Activated CD4-positive, alpha-beta memory T cell treated with anti-CD3 and anti-CD28 coated beads, Interleukin-2, amount 10 ng/mL, durations not matched to agents 7 days and 5 days (primary cell): Measurements from ENCODE around the gene MYO9B. TPM values are rescaled to one million over a fixed set of nuclear protein-coding genes. Genes with fewer than 3 reads are reported as not detected.

Experiments used
- CTCF ChIA-PET: fragments of 350-600 bp; sonication (Branson Sonifier 250); formaldehyde crosslinking; loops from one replicate; lab custom pipeline; 2021; ENCODE audit warnings: antibody characterized with exemption, inconsistent platforms; lab: Charles Lee
- POLR2A ChIA-PET: fragments of 350-600 bp; sonication (Branson Sonifier 250); formaldehyde crosslinking; loops from one replicate; lab custom pipeline; 2021; ENCODE audit warnings: antibody characterized with exemption; lab: Charles Lee
- DNase-seq: peaks from one replicate; pipeline ENCODE4 v3.0.0-alpha.2; 2020
- H3K27ac Mint-ChIP-seq: one replicate; pipeline ENCODE4 v1.8.0; 2021; ENCODE audit warnings: mild to moderate bottlenecking, mixed read lengths
- H3K27me3 Mint-ChIP-seq: one replicate; pipeline ENCODE4 v1.8.0; 2021; ENCODE audit warnings: mixed read lengths
- H3K36me3 Mint-ChIP-seq: one replicate; pipeline ENCODE4 v1.8.0; 2021; ENCODE audit warnings: low read depth, mixed read lengths
- H3K4me1 Mint-ChIP-seq: one replicate; pipeline ENCODE4 v1.8.0; 2021; ENCODE audit warnings: mixed read lengths
- H3K4me3 Mint-ChIP-seq: one replicate; pipeline ENCODE4 v1.8.0; 2021; ENCODE audit warnings: mild to moderate bottlenecking, mixed read lengths
- H3K9me3 Mint-ChIP-seq: one replicate; pipeline ENCODE4 v1.8.0; 2021; ENCODE audit warnings: mixed read lengths
- total RNA-seq, 2 experiments: library from RNA; stranded (reverse); gene quantifications; one replicate each; pipeline ENCODE4 v1.2.3, GENCODE V29; 2021

MYO9B gene
- total RNA-seq, 2 experiments from 2014 or later = 190 to 203 TPM

DNA sequence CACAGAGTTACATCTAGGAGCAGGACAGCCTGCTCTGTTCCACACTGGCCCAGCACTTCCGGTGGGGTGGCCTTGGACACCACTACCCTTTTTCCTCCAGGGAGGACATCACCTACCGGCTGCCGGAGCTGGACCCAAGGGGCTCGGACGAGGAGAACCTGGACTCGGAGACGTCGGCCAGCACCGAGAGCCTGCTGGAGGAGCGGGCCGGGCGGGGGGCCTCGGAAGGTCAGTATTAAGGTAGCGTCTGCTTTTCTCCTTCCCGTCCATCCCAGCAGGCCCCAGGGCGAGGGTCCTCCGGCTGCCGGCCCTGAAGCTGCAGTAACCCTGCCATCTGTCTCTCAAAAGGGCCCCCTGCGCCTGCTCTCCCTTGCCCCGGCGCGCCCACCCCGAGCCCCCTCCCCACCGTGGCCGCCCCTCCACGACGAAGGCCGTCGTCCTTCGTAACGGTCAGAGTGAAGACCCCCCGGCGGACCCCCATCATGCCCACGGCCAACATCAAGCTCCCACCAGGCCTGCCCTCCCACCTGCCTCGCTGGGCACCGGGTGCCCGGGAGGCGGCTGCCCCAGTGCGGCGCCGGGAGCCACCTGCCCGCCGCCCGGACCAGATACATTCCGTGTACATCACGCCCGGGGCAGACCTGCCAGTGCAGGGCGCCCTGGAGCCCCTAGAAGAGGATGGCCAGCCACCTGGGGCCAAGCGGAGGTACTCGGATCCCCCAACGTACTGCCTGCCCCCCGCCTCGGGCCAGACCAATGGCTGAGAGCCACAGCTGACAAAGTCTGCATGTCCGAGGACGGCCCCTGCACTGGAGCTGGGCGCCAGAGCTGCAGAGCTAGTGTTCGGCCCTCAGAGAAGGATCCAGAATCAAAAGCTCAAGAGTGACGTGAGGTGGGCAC is 136.2 kb downstream of the MYO9B start:
- no peak for DNase-seq
- Mint-ChIP-seq H3K27me3 (no peaks in the 10 kb centered on the region), H3K36me3 (peaks cover 48% of the 10 kb centered on the region), H3K9me3 (no peaks in the 10 kb centered on the region), H3K4me3 (no peak overlapping the region), H3K4me1 (peaks cover 32% of the 10 kb centered on the region), H3K27ac (no peak overlapping the region)
- ChIA-PET POLR2A (no interaction called here), CTCF (no interaction called here)

GRCh38 chr19:17213334-17213733 is 137.8 kb downstream of the MYO9B start:
- Mint-ChIP-seq H3K36me3 (peaks cover 55% of the 10 kb centered on the region), H3K27me3 (no peaks in the 10 kb centered on the region), H3K27ac (no peak overlapping the region), H3K4me3 (no peak overlapping the region), H3K9me3 (no peaks in the 10 kb centered on the region), H3K4me1 (peaks cover 33% of the 10 kb centered on the region)
- DNase-seq = no peak
- POLR2A ChIA-PET = no interaction called here
- CTCF ChIA-PET = no interaction called here

DNA sequence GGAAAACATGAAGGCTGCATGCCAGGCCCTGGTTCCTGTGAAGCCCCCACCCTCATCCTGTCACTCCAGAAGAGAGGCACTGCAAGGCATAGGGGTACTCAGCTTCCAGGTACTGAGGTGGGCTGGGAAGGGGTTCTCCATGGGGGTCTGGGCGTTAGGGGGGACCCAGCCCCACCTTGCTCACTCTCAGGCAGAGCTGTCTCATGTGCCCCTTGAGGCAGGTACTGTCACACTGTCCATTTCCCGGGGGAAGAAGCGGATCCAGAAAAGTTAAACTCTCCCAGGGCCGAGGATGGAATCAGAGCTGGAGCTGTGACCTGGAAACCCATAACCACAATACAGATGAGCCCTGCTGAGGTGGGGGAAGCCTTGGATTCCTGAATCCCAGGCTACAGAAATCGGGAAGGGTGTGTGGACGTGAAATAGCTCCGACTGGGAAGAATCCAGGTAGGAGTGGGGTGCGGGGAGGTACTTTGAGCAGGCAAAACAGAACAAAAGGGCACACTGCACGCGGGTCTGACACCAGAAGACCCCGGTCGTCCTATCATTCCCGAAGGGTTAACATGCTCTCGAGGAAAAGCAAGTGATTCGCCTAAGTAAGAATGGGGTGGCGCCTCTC is 139.0 kb downstream of the MYO9B start:
- Mint-ChIP-seq H3K27me3 (no peaks in the 10 kb centered on the region), H3K4me1 (peaks cover 27% of the 10 kb centered on the region), H3K9me3 (no peaks in the 10 kb centered on the region), H3K36me3 (peaks cover 49% of the 10 kb centered on the region), H3K27ac (peak overlapping the region; percentile 96), H3K4me3 (peak overlapping the region; percentile 77)
- ChIA-PET CTCF (interaction anchor here (0.9 to 2.1 kb wide), 6 partner anchors 12 to 68 kb away, joined by 3 to 15 read pairs (median 5); partner anchors contain the start of genes BABAM1 and OCEL1), POLR2A (interaction anchor here (0.6 to 3.3 kb wide), 17 partner anchors 9 to 589 kb away, joined by 3 to 46 read pairs (median 4); partner anchors contain the start of genes ABHD8, ANKLE1, BABAM1 and MYO9B)
- no peak for DNase-seq

GRCh38 chr19:17215127-17215971 is 139.8 kb downstream of the MYO9B start, which contains the start of gene USE1:
TSS of gene USE1 (plus strand) at chr19:17215357. CDS start at chr19:17215406, 49 bp downstream.
- Mint-ChIP-seq H3K27me3 (no peaks in the 10 kb centered on the region), H3K9me3 (no peaks in the 10 kb centered on the region), H3K4me1 (peaks cover 25% of the 10 kb centered on the region), H3K27ac (peak within 1 kb of the TSS; percentile 96), H3K36me3 (peaks cover 44% of the 10 kb centered on the region), H3K4me3 (peak within 1 kb of the TSS; percentile 77)
- CTCF ChIA-PET = interaction anchor here (0.9 to 2.1 kb wide), 6 partner anchors 11 to 67 kb away, joined by 3 to 15 read pairs (median 5); partner anchors contain the start of genes BABAM1 and OCEL1
- POLR2A ChIA-PET = interaction anchor here (0.6 to 3.3 kb wide), 18 partner anchors 8 to 589 kb away, joined by 3 to 46 read pairs (median 4); partner anchors contain the start of genes ABHD8, ANKLE1, BABAM1 and MYO9B
- DNase-seq = peak; percentile 91

DNA sequence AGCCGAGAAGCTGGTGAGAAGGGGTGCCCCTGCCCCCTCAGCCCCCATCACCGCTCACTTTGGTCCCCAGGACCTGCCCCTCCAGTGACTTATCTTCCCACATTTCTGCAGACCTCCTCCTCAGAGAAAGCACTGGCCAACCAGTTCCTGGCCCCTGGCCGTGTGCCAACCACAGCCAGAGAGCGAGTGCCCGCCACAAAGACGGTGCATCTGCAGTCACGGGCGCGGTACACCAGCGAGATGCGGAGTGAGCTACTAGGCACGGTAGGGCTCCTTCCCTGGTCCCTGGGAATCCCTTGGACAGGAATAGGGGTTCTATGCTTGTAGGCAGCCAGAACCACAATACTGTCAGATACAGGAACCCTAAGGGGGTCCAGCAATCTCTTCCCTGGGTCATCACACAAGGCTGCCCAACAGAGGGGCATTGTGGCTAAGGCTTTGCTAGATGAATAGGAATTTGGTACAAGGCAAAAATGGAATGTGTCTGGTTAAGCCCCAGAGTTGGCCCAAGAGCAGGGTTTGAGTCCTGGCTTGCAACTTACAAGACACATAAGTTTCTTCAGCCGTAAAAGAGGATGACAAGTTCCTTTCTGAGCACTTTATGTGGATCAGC is 140.6 kb downstream of the MYO9B start:
- Mint-ChIP-seq H3K36me3 (peaks cover 39% of the 10 kb centered on the region), H3K27me3 (no peaks in the 10 kb centered on the region), H3K9me3 (no peaks in the 10 kb centered on the region), H3K4me1 (peaks cover 25% of the 10 kb centered on the region), H3K4me3 (peak overlapping the region; percentile 77), H3K27ac (peak overlapping the region; percentile 96)
- CTCF ChIA-PET = interaction anchor here (0.5 to 2.1 kb wide), 3 partner anchors 19 to 89 kb away, joined by 3 to 15 read pairs (median 6); no protein-coding TSS in a partner anchor
- POLR2A ChIA-PET = interaction anchor here (2.0 to 3.3 kb wide), 4 partner anchors 11 to 91 kb away, joined by 14 to 46 read pairs (median 20); partner anchors contain the start of gene OCEL1
- DNase-seq = no peak

GRCh38 chr19:17219286-17219685 is 143.7 kb downstream of the MYO9B start:
- Mint-ChIP-seq H3K4me1 (peaks cover 25% of the 10 kb centered on the region), H3K9me3 (no peaks in the 10 kb centered on the region), H3K27me3 (no peaks in the 10 kb centered on the region), H3K4me3 (no peak overlapping the region), H3K36me3 (peaks cover 22% of the 10 kb centered on the region), H3K27ac (no peak overlapping the region)
- ChIA-PET CTCF (no interaction called here), POLR2A (no interaction called here)
- no peak for DNase-seq

DNA sequence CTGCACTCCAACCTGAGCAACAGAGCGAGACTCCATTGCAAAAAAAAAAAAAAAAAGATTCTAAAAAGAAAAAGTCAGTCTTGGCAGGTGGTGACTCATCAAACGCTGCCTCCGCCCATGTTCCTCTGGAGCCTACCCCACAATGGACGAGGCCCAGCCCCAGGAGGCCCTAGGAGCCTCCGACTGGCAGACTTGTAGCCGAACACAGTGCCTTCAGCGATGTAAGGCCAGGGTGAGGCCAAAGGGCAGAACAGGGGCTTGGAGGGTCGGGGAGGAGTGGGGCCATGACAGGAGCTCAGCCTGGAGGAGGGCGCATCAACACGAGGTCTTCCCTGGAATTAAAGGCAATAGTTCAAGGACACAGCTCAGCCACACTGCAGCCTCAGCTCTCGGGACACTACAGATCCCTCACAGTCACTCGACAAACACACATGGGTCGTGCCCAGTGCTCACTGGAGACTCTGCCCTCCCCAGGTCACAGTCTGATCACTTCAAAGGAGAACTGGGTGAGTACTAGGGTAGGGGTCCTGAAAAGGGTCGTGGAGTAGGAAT is 144.7 kb downstream of the MYO9B start:
- Mint-ChIP-seq H3K36me3 (peaks cover 22% of the 10 kb centered on the region), H3K4me3 (no peak overlapping the region), H3K27ac (no peak overlapping the region), H3K27me3 (no peaks in the 10 kb centered on the region), H3K9me3 (no peaks in the 10 kb centered on the region), H3K4me1 (peaks cover 18% of the 10 kb centered on the region)
- ChIA-PET POLR2A (no interaction called here), CTCF (interaction anchor here (1.4 kb wide), 1 partner anchor 15 kb away, joined by 5 read pairs; no protein-coding TSS in a partner anchor)
- no peak for DNase-seq

DNA sequence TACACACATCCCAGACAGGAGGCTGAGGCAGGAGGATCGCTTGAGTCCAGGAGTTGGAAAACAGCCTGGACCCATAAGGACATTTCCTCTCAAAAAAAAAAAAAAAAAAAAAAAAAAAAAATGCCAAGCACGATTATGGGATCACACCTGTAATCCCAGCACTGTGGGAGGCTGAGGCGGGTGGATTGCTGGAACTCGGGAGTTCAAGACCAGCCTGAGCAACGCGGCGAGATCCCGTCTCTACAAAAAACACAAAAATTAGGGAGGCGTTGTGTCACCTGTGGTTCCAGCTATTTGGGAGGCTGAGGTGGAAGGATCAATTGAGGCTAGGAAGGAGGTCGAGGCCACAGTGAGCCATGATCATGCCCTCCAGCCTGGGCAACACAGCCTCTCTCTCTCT is 149.5 kb downstream of the MYO9B start:
- ChIA-PET CTCF (no interaction called here), POLR2A (interaction anchor here (1.8 to 4.2 kb wide), 5 partner anchors 9 to 151 kb away, joined by 8 to 46 read pairs (median 12); partner anchors contain the start of gene USE1)
- H3K27me3 Mint-ChIP-seq = no peaks in the 10 kb centered on the region
- H3K4me3 Mint-ChIP-seq = peak overlapping the region; percentile 56
- no peaks in the 10 kb centered on the region for H3K36me3 Mint-ChIP-seq
- H3K4me1 Mint-ChIP-seq = peaks cover 14% of the 10 kb centered on the region
- H3K9me3 Mint-ChIP-seq = no peaks in the 10 kb centered on the region
- no peak overlapping the region for H3K27ac Mint-ChIP-seq
- no peak for DNase-seq

DNA sequence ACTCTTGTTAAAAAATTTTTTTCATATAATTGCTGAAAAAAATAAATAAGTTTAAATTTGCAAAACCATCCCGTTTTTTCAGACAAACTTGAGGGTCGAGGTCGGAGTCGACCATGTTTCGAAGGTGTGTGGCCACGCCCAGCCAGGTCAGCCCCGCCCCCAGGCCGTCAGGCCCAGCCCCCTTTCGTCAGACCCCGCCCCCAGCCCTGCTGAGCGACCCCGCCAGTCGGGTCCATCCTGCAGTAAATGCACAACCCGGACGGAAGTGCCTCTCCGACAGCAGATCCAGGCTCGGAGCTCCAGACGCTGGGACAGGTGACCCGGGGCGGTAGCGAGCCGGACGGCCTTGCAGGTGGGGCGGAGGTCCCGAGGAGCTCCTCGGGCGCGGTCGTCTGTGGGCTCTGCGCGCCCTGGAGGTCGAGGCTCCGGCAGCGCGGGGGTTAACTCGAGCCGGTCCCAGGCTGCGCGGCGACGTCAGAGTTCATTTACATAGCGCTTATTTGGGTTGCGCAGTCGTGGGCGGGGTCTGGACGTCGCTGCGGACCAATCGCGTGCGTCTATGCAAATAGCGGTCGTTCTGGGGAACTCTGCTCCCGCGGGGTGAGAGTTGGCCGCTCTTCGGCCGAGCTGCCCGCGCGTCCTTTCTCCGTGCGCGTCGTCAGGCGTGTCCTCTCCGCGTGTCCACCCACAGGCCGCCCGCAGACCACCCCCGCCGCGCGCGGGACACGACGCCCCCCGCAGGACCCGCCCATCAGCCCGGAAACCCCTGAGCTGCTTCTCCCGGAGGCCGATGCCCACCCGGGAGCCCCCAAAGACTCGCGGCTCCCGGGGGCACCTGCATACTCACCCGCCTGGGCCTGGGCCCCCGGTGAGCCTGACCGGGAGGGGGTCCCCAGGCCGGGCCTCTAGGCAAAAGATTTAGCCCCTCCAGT is 150.7 kb downstream of the MYO9B start, which contains the start of gene OCEL1:
Gene OCEL1, plus strand, starts transcription at position 225 of the 932 bp plus-strand sequence. Its CDS starts 22 bp downstream, at position 247.
- Mint-ChIP-seq H3K36me3 (peaks cover 4% of the 10 kb centered on the region), H3K4me1 (peaks cover 10% of the 10 kb centered on the region), H3K4me3 (peak within 1 kb of the TSS; percentile 91), H3K27ac (peak within 1 kb of the TSS; percentile 96), H3K27me3 (no peaks in the 10 kb centered on the region), H3K9me3 (no peaks in the 10 kb centered on the region)
- POLR2A ChIA-PET = interaction anchor here (0.9 to 4.2 kb wide), 15 partner anchors 9 to 179 kb away, joined by 3 to 46 read pairs (median 5); partner anchors contain the start of genes ANKLE1, BABAM1, BST2 and USE1
- CTCF ChIA-PET = interaction anchor here (1.2 to 2.1 kb wide), 4 partner anchors 10 to 41 kb away, joined by 3 to 13 read pairs (median 4); partner anchors contain the start of genes BABAM1 and USE1
- peak; percentile 98 for DNase-seq

- Mint-ChIP-seq H3K27me3 (no peaks in the 10 kb centered on the region), H3K4me1 (peaks cover 10% of the 10 kb centered on the region), H3K27ac (no peak overlapping the region), H3K9me3 (no peaks in the 10 kb centered on the region), H3K36me3 (peaks cover 9% of the 10 kb centered on the region), H3K4me3 (no peak overlapping the region)
- no peak for DNase-seq
- CTCF ChIA-PET = no interaction called here
- POLR2A ChIA-PET = interaction anchor here (1.2 to 4.2 kb wide), 3 partner anchors 12 to 154 kb away, joined by 3 to 46 read pairs (median 8); partner anchors contain the start of genes ANKLE1 and USE1
These were observed 152.3 kb downstream of the MYO9B start for GRCh38 chr19:17227798-17228367.
